Tongue (tissue), 2 donors: ENCODE data around the gene TEX35. TPM values are rescaled to one million over a fixed set of nuclear protein-coding genes. Genes with fewer than 3 reads are reported as not detected.

Source experiments
- DNase-seq: peaks from one replicate; pipeline ENCODE4 v3.0.0-alpha.2; 2015
- total RNA-seq: library from RNA; depleted of rRNA; stranded (reverse); fragments of >200 nt; gene quantifications from one replicate; pipeline ENCODE4 v1.2.3, GENCODE V29; 2014

TEX35 gene
- total RNA-seq, 1 donor from 2014 or later = not detected

DNA sequence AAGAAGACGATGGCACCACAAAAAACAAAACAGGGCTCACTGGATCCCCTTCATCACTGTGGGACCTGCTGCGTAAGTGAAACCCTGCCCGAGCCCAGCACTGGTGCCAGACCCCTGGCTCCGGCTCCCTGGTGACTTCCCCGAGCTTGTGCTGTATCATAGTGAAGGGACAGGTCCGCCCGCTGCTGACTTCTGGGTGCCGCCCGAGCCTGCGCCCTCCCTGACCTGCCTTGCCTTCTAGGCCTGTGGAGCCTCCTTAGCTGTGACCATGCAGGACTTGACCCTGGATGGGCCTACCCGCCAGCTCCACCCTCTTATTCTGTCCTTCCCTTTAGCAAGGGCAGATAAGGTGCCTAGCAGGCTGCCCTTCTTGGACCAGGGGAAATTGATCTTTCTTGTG, 7.9 kb downstream of the TEX35 start:
- no peak for DNase-seq

DNA sequence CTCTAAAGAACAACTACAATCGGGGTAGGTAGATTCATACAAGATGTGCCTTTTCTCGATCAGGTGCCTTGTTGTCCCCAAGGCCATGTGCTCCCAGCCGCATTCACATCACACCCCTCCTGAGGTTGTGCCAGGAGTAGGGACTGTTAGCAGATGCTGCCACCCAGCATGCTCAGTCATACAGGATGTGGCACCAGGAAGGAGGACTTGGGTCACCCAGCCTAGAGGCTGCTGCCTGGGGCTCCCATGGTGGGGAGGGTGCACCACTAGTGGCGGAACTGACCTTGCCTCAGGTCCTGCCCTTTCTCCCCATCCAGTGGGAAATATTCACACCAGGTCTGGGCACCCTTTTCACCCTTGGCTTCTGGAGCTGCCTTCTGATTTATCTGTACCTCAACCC, 8.3 kb downstream of the TEX35 start:
- no peak for DNase-seq

DNA sequence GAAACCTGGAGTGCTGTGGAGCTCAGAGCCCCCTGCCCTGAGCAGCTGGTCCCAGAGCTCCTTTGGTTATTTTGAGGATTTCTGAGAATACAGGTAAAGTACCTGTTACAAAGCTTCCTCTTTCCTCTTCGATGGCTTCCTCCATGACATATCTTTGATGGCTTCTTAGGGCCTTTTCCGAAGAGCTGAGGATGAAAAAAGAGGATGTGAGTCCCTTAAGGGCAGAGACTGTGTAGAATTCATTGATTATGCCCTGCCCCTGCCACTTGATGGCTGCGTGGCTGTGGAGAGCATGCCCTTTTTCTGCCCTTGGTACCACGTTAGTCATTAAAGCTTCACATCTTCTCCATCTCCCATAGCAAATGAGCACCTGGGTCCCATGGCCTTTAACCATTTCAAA, 14.2 kb downstream of the TEX35 start:
- no peak for DNase-seq

DNA sequence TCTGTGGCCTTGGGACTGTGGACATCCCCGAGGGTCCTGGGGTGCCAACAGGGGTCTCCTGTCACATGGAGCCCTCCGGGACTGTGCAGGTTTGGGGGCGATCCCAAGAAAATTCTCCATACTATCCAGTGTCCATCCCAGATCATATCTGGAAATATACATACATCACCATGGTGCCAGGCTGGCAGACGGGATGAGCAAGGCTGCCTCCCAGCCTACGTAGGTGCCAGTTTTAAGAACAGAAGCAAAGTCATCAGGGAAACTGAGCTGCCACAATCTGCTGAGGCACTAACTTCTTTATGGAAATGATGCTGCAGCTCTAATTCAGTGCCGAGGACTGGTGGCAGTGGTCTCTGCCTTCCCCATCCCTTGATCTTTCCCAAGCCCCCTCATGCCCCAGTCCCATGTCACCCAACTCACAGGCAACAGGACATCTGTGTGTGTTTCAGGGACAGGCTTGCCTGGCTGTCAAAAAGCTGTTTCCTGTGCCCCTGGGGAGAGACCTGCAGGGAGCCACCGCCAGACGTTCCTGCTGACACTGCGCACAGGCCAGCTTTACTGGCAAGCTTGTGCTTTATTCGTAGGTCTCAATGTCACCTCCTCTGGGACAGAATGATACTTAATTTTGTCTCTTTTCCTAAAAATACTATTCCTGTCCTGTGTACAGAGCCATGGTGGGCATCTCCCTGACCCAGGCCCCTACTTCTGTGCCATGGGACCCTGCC, 15.5 kb downstream of the TEX35 start:
- DNase-seq = no peak

DNA sequence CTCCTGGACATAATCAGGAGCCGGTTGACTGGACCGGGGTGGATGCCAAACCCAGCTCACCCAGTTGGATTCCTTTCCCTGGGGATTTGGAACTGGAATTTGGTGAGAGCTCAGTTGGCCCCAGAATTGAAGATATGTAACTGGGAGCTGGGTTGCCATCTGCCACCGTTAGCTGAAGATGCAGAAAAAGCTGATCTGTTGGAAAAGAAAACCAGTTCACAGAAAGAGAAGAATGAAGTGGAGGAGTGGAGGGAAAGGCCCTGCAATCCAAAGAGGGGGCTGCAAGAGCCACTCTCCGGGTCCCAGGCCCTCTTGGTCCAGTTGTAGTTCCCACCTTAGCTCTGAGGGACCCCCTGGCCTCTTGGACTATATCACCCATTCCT, 16.0 kb downstream of the TEX35 start:
- DNase-seq = no peak

DNA sequence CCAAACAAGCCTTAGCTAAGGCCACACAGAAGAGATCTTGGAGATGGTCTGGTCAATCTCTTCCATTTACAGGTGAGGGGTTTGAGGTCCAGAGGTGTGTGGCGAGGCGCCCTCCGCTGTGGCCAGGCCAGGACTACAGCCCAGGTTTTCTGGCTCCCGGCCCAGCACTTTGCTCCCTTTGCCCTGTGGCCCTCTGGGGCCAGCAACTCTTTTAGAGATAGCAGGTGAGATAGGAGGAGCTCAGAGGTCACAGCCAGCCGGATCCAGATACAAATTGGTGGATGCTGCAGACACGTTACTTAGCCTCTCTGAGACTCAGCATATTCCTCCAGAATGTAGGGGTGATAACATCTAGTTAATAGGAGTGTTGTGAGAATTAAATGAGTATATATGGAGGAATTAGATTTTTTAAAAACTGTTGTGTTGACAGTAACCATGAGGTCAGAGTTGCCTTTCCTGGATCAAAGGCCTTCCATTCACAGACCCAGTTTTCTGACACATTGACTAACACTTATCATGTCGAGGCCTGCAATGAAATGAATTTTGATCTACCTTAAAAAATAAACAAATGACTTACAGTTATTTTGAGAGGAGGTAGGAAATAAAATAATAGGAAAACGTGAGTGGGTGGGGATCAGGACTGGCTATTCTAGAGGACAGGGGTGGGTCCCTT, 16.6 kb downstream of the TEX35 start:
- no peak for DNase-seq

DNA sequence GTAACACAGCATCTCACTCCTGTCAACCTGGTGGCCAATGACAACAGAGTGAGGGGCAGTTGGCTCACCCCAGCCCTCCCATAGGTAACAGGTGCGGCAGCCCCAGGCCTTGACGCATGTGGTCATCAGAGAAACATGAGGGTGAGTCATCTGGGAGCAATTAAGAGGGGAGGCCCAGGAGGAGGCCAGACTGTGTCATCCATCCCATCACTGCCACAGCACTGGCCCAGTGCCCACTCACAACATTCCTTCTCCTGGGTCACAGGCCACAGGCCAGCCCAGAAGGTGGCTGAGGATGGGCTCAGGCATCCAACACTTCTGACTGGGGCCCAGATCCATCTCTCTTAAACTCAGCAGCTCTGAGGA, 17.1 kb downstream of the TEX35 start:
- peak; percentile 28 for DNase-seq

DNA sequence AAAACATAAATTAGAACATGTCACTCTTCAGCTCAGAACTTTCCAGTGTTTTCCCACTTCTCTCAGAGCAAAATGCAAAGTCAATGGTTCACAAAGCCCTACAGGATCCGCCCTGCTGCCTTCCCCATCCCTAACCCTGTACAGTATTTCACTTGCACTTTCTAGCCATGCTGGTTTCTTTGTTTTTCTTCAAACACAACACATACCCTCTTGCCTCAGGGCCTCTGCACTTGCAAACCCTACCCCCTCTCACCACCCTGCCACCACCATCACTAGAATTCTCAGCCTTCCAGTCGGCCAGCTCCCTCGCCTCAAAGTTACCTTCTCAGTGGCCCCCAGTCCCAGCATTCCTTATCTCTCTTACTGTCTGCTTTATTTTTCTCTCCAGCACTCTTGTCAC, 17.6 kb downstream of the TEX35 start:
- no peak for DNase-seq

DNA sequence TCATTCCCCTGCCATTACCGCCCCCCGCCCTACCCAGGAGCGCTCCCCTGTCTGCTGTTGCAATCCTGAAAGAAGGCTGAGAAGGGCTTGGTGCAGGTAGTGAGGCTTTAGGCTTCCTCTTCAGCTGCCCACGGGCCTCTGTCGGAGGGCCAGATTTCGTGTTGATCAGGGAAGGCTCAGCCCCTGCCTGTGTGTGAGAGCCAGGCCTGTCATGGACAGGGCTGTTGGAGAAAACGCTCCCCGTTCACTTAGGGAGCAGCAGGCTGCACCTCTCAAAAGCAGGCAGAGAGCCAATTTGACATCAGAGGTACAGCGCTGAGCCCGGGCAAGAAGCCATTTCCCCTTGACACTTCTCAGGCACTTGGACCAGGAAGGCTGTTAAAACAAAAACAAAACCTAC, 19.0 kb downstream of the TEX35 start:
- no peak for DNase-seq

DNA sequence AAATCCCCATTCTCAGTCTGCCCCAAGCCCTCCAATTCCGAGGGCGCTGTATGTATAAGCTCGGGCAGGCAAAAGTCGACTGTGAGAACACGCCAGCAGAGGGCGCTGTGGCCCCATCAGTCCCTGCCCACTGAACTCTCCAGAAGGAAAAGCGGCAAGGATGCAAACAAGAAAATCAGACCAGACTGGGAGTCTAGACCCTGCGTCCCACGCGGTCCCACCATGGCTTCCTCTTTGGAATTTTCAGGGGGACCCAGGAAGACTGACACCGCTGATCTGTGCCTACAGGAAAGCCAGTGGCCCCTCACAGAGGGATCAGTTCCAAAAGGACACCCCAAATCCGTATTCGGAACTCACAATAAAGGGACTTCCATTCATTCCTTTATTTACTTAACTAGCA, 19.5 kb downstream of the TEX35 start:
- peak; percentile 93 for DNase-seq

DNA sequence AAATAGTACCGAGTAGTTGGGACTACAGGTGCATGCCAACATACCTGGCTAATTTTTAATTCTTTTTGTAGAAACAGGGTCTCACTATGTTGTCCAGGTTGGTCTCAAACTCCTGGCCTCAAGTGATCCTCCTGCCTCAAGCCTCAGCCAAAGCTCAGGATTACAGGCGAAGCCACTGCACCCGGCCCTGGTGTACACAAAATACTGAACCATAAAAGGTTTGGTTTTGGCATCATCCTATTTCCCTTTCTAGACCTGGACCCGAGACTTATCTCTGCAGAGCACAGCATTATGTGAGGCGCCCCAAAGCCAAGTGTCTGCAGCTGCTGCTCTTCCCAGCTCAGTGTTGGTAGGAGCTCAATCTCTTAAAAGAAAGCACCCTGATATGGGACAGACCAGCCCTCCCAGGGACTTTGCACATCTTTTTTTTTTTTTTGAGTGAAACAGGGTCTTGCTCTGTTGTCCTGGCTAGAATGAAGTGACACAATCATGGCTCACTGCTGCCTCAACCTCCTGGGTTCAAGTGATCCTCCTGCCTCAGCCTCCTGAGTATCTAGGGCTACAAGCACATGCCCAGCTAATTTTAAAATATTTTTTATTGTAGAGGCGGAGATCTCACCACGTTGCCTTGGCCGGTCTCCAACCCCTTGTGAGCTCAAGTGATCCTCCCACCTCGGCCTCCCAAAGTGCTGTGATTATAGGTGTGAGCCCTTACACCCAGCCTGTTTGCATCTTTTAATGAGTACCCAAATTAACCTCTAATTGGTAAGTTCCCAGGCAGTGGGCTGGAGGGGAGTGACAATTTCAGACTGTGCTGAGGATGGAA, 20.4 kb downstream of the TEX35 start:
- no peak for DNase-seq

DNA sequence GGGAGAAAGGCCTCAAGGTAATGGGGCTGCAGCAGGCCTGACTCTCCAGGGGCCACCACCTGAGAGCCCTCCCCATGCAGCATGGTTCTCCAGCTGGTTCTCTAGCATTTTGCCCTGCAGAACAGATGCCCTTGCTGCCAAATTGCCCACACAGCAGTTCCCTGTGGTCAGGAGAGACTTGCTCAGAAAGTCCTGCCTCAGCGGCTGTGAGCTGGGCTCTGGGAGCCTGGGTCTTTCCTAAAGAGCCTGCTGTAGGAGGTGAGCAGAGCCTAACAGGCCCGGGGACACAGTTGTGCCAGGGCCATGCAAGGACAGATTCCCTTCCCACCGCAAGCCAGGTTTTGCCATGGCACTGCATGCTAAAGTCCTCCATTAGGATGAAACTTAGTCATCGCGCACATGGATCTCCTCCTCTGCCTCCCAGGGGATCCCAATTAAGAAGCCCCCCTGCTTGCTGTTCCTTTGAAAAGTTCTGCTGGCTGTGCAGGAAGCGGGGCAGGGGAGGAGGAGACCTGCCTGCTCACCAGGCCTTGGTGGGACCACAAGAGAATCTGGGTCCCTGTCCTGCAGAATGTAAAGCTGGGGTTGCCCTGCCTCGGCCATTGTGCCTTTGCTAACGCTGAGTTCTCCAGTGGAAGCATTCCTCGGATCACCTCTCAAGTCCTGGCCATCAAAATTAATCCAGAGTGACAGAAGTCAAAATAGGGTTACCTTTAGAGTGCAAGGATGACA, 21.4 kb downstream of the TEX35 start:
- no peak for DNase-seq

DNA sequence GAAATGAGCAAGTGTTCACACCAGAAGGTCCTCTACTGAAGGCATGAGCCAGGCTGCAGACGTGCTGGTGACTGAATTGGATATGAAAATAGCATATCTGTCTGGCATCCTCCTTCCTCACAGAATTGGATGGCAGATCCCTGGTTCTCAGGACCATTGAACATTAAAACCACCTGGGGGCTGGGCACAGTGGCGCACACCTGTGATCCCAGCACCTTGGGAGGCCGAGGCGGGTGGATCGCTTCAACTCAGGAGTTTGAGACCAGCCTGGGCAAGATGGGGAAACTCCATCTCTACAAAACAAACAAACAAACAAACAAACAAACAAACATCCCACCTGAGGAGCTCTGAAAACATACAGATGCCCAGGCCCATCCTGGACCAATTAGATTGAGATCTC, 23.4 kb downstream of the TEX35 start:
- no peak for DNase-seq

DNA sequence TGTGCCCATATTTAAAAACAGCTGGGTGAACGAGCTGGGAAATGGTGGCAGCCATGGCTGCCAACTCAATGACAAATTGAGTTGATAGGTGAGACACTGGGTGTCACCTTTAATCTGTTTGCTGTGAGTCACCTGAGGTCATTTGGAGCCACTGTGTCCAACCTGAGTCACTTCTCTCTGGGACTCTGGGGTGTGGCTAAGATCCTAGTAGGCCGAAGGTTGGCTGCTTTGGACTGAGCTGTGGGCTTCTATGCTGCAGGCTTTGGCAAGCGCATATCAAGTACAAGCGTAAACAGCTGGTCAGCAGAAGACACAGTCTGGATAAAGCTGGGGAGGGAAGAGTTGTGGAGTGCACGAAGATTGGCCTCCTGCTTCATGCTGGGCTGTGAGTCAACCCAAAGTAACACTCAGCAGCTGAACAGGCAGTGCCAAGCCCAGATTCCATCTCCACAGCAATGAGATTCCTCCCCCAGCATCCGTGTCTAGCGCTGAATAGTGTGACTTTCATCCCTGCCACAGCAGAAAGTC, 24.0 kb downstream of the TEX35 start:
- peak; percentile 86 for DNase-seq

DNA sequence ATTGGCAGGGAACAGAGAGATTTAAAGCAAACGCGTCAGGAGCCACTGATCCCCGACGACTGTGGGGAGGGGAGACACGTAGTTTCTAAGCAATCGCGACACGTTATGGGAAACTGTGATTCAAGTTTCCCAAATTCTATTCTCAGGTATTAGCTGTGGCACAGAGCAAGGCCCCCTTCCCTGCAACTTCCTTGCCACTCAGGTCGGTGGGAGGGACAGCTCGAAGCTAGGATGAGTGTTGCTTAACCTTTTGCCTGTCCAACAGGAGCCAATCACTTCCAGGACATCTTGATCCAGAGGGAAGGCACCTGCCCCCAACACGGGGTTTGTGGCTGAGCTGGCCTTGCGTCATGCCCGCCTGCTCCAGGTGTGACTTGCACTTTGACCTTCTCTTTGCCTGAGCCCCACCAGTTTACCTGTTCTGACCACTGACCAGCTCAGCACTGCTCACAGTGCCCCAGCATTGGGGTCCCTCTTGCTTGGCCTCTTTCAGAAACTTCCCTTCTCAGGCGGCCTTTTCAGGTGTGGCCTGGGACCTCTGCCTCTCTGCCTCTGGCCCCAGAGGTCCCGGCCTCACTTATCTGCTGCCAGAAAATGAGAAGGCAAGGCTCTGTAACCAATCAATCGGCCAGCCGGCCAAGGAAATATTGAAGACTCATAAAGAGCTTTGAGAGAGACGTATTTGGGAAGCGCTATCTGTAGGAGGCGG, 24.6 kb downstream of the TEX35 start:
- DNase-seq = no peak

DNA sequence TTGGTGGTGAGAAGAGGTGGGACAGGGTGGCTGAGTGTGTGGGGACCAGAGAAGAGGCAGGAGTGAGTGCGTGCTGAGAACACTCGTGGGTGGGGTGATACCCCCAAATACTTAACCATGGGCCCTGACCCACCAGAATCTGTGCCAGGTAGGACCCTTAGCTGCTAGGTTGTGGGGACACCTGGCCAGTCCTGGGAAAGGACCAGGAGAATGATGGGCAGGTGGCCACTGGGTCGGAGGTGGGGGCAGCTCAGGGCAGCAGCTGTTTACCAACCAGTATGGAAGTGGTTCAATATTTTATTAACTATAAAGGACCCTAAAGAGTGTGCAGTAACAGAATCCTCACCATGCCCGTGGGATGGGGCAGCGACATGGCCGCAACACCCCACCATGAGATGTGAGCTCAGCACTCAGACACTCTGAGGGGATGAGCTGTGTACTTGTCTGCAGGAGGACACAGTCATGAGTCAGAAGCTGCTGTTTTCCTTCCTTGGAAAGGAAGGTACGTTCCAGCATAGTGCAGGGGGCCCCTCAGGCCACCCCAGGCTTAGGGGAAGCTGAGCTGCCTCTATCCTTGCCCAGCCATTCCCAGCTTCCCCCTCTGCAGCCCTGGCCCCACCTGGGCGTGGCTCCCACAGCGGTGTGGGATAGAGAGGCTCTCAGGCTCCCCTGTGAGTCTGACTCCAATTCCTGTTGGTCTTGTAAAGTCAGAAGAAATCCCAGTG, 25.4 kb downstream of the TEX35 start:
- DNase-seq = peak; percentile 69

DNA sequence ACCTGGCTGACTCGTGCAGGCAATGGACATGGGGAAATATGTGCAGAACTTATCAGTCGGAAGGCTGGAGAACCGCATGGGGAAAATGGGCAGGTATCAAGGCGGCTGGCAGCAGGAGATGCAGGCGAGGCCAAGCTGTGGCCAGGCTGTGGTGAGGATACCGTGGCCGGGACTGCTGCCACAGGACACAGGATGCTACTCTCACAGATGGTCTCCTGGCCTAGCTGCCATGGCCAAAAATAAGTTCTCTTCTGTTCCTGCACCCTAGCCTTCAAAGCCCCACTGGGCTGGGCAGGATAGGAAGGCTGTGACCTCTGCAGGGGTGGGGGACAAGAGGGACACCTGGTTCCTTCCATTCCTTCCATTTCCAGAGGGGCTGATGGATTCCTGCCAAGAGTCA, 26.4 kb downstream of the TEX35 start:
- DNase-seq = no peak

DNA sequence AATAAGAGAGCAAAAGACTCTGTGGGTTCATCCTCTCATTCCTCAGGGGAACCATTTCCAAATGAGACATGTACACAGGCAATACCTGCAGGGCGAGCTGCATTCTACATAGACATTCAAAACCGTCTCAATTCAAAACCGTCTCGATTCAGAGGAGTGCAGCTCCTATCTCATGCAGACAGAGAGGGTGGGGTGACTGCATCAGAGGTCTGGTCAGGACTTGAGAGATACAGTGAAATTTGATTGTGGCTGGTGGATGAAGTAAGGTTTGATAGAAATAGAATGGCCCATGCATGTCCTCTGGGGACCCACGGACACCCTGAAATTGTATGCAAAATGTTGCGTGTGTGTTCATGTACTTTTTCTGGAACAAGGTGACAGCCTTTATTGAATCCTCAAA, 27.3 kb downstream of the TEX35 start:
- no peak for DNase-seq

DNA sequence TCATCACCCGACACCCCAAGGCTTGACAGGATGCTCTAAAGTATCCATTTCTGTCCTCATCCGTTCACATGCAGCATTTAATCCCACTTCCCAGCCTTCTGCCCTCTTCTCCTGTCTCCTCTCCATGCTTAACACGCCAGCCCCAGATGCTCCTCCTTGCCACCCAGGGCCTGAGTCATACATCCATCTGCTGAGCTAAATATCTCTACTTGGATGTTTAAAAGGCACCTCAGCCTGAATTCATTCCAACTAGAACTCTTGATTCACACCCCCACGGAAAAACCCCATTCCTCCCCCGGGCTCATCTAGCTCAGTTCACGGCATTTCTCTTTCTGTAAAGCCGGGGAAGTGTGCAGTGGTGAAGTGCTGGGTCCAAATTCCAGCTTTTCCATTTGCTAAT, 27.7 kb downstream of the TEX35 start:
- DNase-seq = no peak

DNA sequence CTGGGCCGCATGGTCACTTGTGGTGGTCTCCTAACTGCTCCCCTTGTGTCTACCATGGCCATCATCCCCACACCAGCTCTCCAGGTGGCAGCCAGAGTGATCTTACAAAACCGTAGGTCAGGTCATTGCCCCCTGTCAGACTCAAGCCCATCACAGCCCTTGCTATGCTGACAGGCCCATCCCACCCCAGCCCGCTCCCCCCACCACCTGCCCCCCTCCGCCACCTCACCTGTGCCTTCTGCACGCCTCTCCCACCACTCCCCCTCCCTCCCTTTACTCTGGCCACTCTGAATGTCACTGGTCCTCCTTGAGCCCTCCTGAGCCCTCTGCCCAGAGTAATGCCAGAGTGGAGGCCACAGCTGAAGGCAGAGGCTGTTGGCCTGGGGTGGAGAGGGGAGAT, 28.5 kb downstream of the TEX35 start:
- DNase-seq = no peak
